CD14-positive monocyte (primary cell): ENCODE results near the gene MRPL50. TPM values are rescaled to one million over a fixed set of nuclear protein-coding genes. Genes with fewer than 3 reads are reported as not detected.

ENCODE experiments used
- DNase-seq, 3 donors: peaks; one replicate each; pipeline ENCODE4 v3.0.0-alpha.2; 2011 to 2022
- H2AFZ ChIP-seq: 2 replicates; pipeline ENCODE4 v1.6.0; 2012; ENCODE audit warnings: mild to moderate bottlenecking, low read depth, low read length, inconsistent platforms; ENCODE audit not compliant: insufficient read depth, poor library complexity, severe bottlenecking
- H3K27ac ChIP-seq, 2 donors: 1 replicate in 1 of 2; 2 replicates in 1 of 2; pipeline ENCODE4 v1.5.1; 2012 to 2013; ENCODE audit warnings: low read length in 2 of 2, control low read depth in 1 of 2, inconsistent platforms in 1 of 2, low read depth in 1 of 2, mild to moderate bottlenecking in 1 of 2
- H3K27me3 ChIP-seq, 2 donors: one replicate each; pipeline versions ENCODE4 v1.6.0 to v1.6.1; 2011 to 2013; ENCODE audit warnings: low read length in 2 of 2; ENCODE audit not compliant: control insufficient read depth in 2 of 2, insufficient read depth in 2 of 2
- H3K36me3 ChIP-seq, 2 donors: replicated peaks in 1 of 2; 1 replicate in 1 of 2; 2 replicates in 1 of 2; pipeline versions ENCODE4 v1.5.1 to v1.6.1; 2012 to 2013; ENCODE audit warnings: low read length in 2 of 2, control low read depth in 1 of 2, inconsistent platforms in 1 of 2, mild to moderate bottlenecking in 1 of 2; ENCODE audit not compliant: insufficient read depth in 2 of 2, control insufficient read depth in 1 of 2
- H3K4me1 ChIP-seq, 2 donors: 1 replicate in 1 of 2; 2 replicates in 1 of 2; pipeline versions ENCODE4 v1.5.1 to v1.6.1; 2012 to 2013; ENCODE audit warnings: low read length in 2 of 2, control low read depth in 1 of 2, inconsistent platforms in 1 of 2, mild to moderate bottlenecking in 1 of 2, moderate library complexity in 1 of 2; ENCODE audit not compliant: insufficient read depth in 2 of 2, control insufficient read depth in 1 of 2
- H3K4me2 ChIP-seq: replicated peaks from 2 replicates; pipeline ENCODE3; 2012; ENCODE audit warnings: low read length, moderate library complexity, mild to moderate bottlenecking; ENCODE audit not compliant: poor library complexity, severe bottlenecking; ENCODE audit errors: extremely low read depth
- H3K4me3 ChIP-seq, 3 experiments: fragments of 200-600 bp in 1 of 3; sonication (generic) in 1 of 3; replicated peaks in 1 of 3; 1 replicate in 2 of 3; 2 replicates in 1 of 3; pipeline ENCODE4 v1.5.1; 2011 to 2013; ENCODE audit warnings: low read length in 3 of 3, mild to moderate bottlenecking in 3 of 3, control low read depth in 2 of 3, low read depth in 2 of 3, inconsistent platforms in 1 of 3, moderate library complexity in 1 of 3
- H3K79me2 ChIP-seq: 2 replicates; pipeline ENCODE4 v1.6.0; 2012; ENCODE audit warnings: mild to moderate bottlenecking, control low read depth, inconsistent platforms, low read length, moderate library complexity; ENCODE audit not compliant: insufficient read depth
- H3K9ac ChIP-seq: 2 replicates; pipeline ENCODE4 v1.6.0; 2017; ENCODE audit warnings: low read length, mild to moderate bottlenecking; ENCODE audit not compliant: insufficient read depth, poor library complexity, severe bottlenecking
- H3K9me3 ChIP-seq, 2 donors: replicated peaks in 1 of 2; 1 replicate in 1 of 2; 2 replicates in 1 of 2; pipeline versions ENCODE4 v1.5.1 to v1.6.1; 2012 to 2013; ENCODE audit warnings: low read length in 2 of 2, control low read depth in 1 of 2; ENCODE audit not compliant: control insufficient read depth in 1 of 2, insufficient read depth in 1 of 2
- H4K20me1 ChIP-seq: 2 replicates; pipeline ENCODE4 v1.6.0; 2012; ENCODE audit warnings: mild to moderate bottlenecking, low read length, control low read depth, moderate library complexity; ENCODE audit not compliant: insufficient read depth
- H3K27ac Mint-ChIP-seq, 7 donors: one replicate each; pipeline ENCODE4 v1.8.0; 2020; ENCODE audit warnings: mild to moderate bottlenecking in 7 of 7, mixed read lengths in 7 of 7, moderate library complexity in 6 of 7, inconsistent platforms in 2 of 7
- H3K27me3 Mint-ChIP-seq, 3 donors: one replicate each; pipeline ENCODE4 v1.8.0; 2021 to 2022; ENCODE audit warnings: low read depth in 3 of 3, mild to moderate bottlenecking in 3 of 3, mixed read lengths in 3 of 3, moderate library complexity in 3 of 3, inconsistent platforms in 1 of 3
- H3K36me3 Mint-ChIP-seq, 2 donors: one replicate each; pipeline ENCODE4 v1.8.0; 2020; ENCODE audit warnings: mixed read lengths in 2 of 2, inconsistent platforms in 1 of 2, mild to moderate bottlenecking in 1 of 2
- H3K4me1 Mint-ChIP-seq: one replicate; pipeline ENCODE4 v1.8.0; 2020; ENCODE audit warnings: mild to moderate bottlenecking, mixed read lengths
- H3K4me3 Mint-ChIP-seq, 2 donors: one replicate each; pipeline ENCODE4 v1.8.0; 2020; ENCODE audit warnings: mild to moderate bottlenecking in 2 of 2, mixed read lengths in 2 of 2, moderate library complexity in 1 of 2
- H3K9me3 Mint-ChIP-seq, 7 donors: one replicate each; pipeline ENCODE4 v1.8.0; 2020 to 2022; ENCODE audit warnings: mixed read lengths in 7 of 7, mild to moderate bottlenecking in 6 of 7, moderate library complexity in 6 of 7, inconsistent platforms in 2 of 7
- WGBS: methylation state at CpG from one replicate; pipeline ENCODE4 v1.1.5; 2013; ENCODE audit warnings: missing lambda C conversion rate; ENCODE audit not compliant: insufficient coverage; 5-methylcytosine and 5-hydroxymethylcytosine counted together
- intact Hi-C, 2 donors: fragments of 100-400 bp; cut with micrococcal nuclease; formaldehyde crosslinking; loops; one replicate each; pipeline versions ENCODE4 v1.15.0 to v1.15.1; 2023
- polyA plus RNA-seq, 3 donors: library from polyadenylated mRNA; depleted of rRNA in 1 of 3; unstranded in 2 of 3; stranded (reverse) in 1 of 3; fragments of 300-500 nt in 2 of 3; fragments of >200 nt in 1 of 3; fragmentation: Illumina TruSeq in 2 of 3; gene quantifications; 1 replicate in 2 of 3; 2 replicates in 1 of 3; pipeline ENCODE4 v1.2.3, GENCODE V29; 2012 to 2021
- TF ChIP-seq, protein P1 (sequence below): fragments of 200-600 bp; IDR thresholded peaks from one replicate; pipeline ENCODE4 v1.8.0; 2022; ENCODE audit warnings: antibody characterized with exemption, mild to moderate bottlenecking

The MRPL50 gene
- polyA plus RNA-seq, 3 donors: 1.9 to 4.9 (median 4.8) TPM

DNA sequence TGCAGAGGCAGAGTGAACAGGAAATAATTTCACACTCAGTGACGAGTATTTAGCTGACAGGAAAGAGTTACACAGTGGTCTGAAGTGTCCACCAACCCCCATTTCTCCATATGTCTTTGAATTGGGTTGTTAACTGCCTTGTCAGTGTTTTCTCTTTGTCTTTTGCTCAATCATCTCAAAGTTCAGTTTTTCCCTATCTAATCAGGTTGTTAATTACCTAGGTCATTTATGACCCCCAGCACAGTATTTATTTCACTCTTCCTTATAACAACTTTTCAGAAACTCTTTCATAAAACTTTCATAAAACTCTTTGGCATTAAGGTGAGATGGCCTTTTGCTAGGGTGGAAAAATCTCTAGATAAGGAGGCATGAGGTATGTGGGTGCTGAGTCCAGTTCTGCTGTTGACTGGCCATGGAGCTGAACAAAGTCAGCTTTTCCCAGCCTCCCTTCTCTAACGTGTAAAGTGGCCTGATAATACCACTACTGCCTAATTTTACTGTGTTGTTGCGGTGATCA, 42.4 kb upstream of the MRPL50 start:
- WGBS: no CpG with 5 or more reads among the region's 3 CpGs
- Histone ChIP-seq H2AFZ (no peak overlapping the region), H3K36me3 (no peaks in the 10 kb centered on the region), H3K27ac (no peak overlapping the region), H3K4me1 (no peaks in the 10 kb centered on the region), H4K20me1 (no peaks in the 10 kb centered on the region), H3K27me3 (peaks cover 0 to 2% of the 10 kb centered on the region in 2 donors), H3K79me2 (no peaks in the 10 kb centered on the region), H3K9me3 (no peaks in the 10 kb centered on the region), H3K4me2 (no peak overlapping the region), H3K4me3 (no peak overlapping the region), H3K9ac (no peak overlapping the region)
- Mint-ChIP-seq H3K4me3 (no peak overlapping the region), H3K27ac (no peak overlapping the region), H3K4me1 (peaks cover 6% of the 10 kb centered on the region), H3K27me3 (peaks cover 0 to 4% (median 2%) of the 10 kb centered on the region in 3 donors), H3K9me3 (peaks cover 0 to 4% (median 2%) of the 10 kb centered on the region in 7 donors), H3K36me3 (no peaks in the 10 kb centered on the region)
- no peak for DNase-seq
- intact Hi-C loops: no loop called here
- TF ChIP-seq, protein P1, sequence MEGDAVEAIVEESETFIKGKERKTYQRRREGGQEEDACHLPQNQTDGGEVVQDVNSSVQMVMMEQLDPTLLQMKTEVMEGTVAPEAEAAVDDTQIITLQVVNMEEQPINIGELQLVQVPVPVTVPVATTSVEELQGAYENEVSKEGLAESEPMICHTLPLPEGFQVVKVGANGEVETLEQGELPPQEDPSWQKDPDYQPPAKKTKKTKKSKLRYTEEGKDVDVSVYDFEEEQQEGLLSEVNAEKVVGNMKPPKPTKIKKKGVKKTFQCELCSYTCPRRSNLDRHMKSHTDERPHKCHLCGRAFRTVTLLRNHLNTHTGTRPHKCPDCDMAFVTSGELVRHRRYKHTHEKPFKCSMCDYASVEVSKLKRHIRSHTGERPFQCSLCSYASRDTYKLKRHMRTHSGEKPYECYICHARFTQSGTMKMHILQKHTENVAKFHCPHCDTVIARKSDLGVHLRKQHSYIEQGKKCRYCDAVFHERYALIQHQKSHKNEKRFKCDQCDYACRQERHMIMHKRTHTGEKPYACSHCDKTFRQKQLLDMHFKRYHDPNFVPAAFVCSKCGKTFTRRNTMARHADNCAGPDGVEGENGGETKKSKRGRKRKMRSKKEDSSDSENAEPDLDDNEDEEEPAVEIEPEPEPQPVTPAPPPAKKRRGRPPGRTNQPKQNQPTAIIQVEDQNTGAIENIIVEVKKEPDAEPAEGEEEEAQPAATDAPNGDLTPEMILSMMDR: no peak

DNA sequence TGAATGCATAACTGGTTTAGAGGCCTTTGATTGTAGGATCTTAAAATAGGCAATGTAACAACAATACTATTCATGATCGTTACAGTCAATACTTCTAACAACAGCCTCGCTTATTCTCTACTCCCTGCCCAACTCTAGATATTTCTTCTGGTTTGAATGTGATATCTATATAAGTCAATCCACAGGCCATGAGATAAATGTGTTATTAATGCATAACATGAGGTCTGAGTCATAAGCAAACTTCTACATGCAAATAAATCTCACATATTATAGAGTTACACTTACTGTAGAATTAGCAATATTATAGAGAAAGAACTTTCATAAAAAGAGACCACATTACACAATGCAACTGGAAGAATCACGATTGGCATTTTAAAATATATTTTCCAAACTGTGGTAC, 40.1 kb upstream of the MRPL50 start:
- H3K27me3 ChIP-seq: no peaks in the 10 kb centered on the region
- H3K27ac Mint-ChIP-seq: no peak overlapping the region
- no peaks in the 10 kb centered on the region for H3K4me1 ChIP-seq
- H4K20me1 ChIP-seq: no peaks in the 10 kb centered on the region
- H3K27me3 Mint-ChIP-seq: peaks cover 2% of the 10 kb centered on the region in 3 donors
- no peaks in the 10 kb centered on the region for H3K36me3 Mint-ChIP-seq
- no peak overlapping the region for H3K9ac ChIP-seq
- no peak for DNase-seq
- H3K9me3 Mint-ChIP-seq: peaks cover 0 to 5% (median 2%) of the 10 kb centered on the region in 7 donors
- intact Hi-C loops: no loop called here
- no peaks in the 10 kb centered on the region for H3K79me2 ChIP-seq
- H3K4me3 Mint-ChIP-seq: no peak overlapping the region
- H2AFZ ChIP-seq: no peak overlapping the region
- no peak overlapping the region for H3K27ac ChIP-seq
- no CpG with 5 or more reads among the region's 3 CpGs for WGBS
- H3K4me2 ChIP-seq: no peak overlapping the region
- H3K4me1 Mint-ChIP-seq: no peaks in the 10 kb centered on the region
- H3K9me3 ChIP-seq: no peaks in the 10 kb centered on the region
- no peaks in the 10 kb centered on the region for H3K36me3 ChIP-seq
- no peak overlapping the region for H3K4me3 ChIP-seq
- TF ChIP-seq, protein P1: no peak
